EL (cell line): ENCODE results near the gene ADSS2.

Experiments used
- DNase-seq: peaks from one replicate; pipeline ENCODE4 v3.0.0-alpha.2; 2016

Gene ADSS2

DNA sequence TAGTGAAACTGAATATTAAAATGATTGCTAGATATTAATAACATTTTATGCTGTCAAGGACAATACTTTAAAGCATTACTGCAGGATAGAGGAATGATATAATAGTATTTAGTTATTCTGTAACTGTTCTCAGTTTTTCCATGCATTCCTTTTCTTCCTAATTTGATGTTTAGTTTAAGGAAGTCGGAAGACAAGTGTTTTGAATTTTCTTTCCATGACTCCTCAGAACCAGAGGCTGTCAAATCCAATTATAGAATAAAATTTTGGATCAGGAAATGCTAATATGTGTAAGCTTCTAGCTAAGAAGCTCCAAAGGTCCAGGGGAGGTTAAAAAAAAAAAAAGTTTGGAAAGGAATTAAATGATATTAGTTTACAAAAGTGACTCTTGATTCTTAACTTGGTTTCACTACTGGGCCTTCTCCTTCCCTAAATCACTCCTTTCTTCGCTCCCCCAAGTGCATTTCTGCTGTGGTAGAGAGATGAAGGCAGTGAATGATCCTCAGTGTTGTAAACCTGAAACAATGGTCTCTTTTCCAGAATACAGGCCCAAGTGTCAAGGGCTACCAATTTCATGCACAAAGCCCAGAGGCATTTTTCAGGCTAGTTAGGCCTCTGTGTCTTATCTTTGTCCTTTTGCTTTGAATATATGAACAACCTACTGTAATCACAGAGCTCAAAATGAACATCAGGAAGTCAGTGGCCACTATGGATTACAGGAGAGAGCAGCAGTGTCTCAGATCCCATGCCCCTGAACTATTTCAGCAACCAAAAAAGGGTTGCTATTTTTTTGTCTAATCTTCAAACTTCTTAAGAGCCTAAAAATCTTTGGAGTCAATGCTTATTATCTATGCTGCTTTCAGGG, 6.2 kb downstream of the ADSS2 start:
- DNase-seq: peak; percentile 65

DNA sequence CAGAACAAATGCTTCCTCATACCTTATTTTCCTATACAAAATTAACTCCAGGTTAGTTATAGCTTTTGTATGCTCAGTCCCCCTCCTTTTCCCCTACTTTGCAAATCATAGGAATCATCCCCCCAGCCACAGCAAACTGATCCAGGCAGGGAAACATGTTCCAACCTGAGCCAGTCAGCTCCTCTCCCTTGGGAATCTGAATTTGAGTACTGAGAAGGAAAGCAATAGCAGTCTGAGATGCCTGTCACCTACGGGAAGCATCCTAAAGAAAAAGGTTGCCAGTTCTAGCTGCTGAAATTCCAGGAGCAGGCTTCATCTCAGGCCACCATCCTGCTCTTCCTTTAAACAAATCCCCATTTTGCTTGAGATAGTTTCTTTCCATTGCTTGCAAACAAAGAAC, 6.9 kb downstream of the ADSS2 start:
- no peak for DNase-seq

DNA sequence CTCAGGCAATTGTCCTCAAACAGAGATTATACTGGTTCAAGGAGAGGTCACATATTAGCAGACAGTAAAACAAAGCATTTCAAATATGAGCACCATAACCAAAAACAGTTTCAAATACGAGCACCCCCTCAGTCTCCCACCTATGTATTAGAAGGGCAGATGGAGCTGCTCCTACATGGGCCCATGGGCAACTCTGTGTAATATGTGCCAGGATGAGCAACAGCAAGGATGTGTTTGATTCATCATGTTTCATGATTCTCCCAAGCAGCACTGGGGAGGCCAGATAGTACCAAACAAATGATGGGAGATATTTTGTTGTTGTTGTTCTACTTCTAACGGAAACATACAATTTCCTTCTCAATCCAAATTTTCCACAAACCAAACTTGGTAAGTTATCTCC, 8.9 kb downstream of the ADSS2 start:
- no peak for DNase-seq

DNA sequence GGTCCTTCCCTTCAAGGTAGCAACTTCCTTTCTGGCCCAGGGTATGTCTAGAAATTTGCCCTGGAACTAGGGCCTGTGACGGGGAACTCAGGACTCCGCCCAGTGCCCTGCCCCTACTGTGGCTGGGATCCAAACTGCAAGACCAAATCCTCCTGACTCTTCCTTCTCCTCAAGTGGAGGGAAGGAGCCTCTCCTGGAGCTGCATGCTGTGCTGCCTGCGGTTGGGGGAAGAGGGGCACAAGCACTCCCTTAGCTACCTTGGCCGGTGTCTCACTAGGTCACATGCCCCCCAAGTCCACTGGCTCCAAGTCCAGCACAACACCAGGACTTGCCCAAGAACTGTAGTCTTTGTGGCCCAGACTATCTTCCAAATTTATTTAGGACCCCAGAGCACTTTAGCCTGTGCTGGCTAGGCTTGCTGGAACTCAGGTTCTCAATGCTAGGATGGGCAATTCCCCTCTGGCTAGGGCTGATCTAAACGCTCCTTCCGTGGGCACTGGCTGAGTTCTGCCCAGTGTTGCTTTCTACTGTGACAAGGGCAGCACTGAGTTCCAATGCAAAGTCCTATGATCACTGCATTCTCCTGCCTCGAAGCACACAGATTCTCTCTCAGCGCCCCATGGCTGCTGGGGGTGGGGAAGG, 12.2 kb downstream of the ADSS2 start:
- DNase-seq: no peak

DNA sequence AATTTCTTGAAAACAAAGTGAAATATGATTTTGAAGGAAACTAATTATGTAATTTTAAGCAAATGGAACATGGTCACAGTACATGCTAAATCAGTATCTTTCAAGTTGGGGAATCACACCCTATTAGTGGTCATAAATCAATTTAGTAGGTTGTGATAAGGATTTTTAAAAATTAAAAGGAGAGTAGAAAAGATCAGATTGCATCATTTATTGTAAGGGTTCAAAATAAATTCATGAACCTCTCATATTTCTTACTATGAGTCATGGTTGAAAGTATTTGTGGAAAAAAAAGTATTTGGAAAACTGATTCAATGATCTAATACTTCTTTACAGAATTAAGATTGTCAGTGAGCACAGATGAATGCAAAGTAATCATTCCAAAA, 14.6 kb downstream of the ADSS2 start:
- peak; percentile 63 for DNase-seq

DNA sequence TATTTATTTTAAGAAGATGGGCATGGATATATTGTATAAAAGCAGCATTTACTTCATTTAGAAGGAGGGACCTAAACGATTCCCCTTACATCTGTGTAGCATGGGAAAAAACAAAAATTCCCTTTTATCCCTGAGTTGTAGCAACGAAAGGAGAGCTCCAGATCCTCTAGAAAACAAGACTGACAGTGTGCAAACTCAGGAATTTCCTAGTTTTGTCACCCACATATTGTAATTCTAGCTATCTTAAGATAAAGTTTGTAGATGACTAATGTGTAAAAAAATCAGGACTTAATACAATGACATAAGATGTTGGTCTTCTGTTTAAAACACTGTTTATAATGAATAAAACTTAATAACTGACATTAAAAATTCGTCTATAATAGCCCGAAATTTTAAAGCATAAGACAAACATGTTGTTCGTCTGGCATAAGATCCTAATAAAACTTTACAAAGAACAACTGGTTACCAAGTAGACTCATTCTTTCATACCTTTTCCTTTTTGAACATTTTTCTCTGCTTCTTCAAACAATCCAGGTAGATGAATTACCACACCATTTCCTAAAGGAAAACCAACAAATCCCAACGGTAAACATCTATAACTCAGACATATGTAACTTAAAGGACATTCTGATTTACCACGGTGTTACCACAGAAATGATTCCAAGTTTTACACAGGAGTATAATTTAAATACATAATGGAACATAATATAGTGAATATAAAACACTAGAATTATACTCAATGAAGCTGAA, 15.2 kb downstream of the ADSS2 start:
- DNase-seq: peak; percentile 58

DNA sequence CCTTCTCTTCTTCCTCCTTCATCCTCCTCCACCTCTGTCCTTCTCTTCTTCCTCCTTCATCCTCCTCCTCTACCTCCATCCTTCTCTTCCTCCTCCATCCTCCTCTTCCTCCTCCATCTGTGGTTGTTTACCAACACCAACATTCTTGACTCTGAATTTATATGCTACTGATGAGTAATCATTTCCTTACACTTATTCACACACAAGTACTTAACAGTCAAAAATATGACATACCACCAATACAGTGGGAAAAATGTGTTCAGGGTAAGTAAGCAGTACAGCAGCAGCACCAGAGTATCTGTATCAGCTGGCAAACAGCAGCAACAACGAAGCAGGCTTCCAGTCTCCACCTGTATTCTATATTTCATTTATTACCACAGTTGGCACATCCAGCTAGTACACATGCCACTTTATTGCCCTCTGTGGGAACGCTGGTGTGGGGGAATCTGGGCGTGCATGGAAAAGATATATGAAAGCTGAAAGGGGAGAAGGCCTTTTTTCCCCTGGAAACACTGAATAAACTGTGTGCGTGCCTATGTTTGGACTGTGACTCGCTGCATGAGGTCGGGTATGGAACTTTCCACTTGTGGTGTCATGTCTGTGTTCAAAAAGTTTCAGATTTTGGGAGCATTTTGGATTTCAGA, 16.0 kb downstream of the ADSS2 start:
- peak; percentile 70 for DNase-seq

DNA sequence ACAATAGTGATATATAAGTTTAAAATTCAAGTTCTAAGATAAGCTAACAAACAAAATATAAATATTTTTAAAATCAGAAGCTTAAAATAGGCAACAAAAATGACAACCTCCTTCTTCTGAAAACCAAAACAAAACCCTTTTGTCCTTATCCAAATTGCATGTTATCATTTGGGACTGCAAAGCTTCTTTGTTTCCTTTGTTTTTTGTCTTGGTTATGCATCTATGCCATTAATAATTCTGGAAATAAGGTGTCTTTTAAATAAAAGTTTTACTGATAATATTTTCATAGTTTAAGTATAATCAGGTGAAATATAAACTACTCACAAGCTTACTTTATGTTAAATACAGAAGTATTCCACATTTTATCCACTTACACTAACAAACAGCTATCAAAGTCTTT, 20.5 kb downstream of the ADSS2 start:
- DNase-seq: no peak

DNA sequence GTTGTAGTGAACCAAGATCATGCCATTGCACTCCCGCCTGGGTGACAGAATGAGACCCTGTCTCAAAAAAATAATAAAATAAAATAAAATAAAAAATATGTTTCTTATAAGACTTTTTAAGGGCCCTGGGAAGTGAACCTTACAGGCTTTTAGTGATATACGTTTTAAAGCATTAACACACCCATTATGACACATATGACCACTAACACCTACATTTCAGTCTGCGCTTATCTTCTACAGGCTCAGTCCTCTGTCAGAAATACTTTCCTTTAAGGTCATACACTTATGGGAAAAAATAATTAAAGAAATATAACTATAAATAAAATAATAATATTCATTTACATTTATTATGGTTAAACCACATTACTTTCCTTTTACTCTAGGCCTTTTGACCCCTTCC, 21.9 kb downstream of the ADSS2 start:
- no peak for DNase-seq

DNA sequence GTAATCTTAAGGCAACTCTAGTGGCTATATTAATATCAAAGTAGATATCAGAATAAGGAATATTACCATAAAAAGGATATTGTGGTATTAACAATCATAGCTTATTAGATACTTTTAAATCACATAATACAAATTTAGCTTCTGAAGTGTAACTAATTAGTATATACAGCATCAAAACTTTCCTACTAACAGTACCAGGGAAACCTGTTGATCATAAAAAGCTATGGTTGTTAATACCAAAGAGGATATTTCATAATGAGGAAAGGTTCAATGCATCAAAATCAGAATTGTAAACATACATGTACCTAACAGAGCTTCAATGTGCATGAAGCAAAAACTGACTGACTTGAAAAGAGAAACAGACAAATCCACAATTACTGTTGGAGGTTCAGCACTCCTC, 24.1 kb downstream of the ADSS2 start:
- DNase-seq: no peak

DNA sequence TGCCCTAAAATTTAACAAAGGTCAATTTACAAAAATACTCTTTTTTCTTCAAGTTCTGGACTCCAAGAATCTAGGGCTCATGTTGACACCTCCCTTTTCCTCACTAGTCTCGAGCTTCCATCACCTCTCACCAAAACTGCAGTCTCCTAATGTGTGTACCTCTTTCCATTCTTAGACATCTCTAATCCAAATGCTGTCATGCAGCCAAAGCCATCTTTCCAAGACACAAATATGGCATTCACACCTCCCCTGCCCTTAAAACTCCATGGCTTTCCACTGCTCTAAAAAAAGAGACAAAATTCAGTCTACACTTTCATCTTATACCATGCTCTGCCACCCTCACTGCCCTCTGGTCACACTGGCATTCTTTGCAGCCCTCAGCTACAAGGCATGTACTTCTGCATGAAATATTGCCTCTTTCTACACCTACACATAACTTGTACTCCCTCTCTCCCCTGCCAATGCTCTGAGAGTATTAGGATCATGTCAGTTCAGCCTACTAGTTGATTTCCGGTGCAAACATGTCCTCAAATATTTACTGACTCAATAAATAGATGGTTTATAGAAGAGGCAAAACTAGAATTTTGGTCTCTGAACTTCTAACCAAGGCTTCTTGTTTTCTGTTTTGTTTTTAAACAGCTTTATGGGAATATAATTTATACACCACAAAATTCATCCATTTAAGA, 26.9 kb downstream of the ADSS2 start:
- DNase-seq: no peak

DNA sequence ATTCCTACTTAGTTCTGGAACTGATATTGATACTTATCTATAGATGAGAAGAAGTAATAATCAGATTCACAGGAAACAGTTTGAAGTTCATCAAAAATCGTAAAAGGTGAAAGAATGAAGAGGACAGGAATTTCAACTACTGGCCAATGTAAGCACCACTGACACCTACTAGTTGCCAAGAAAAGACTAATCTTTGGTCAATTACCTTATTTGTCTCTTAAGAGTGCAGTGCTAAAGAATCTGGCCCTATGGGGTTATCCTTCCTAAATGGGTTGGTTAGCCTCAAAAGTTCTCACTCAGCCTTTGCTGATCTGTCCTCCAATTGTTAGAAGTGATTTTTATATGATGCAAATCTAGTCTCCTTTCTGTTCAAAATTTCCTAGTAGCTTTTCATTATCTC, 29.5 kb downstream of the ADSS2 start:
- DNase-seq: no peak

DNA sequence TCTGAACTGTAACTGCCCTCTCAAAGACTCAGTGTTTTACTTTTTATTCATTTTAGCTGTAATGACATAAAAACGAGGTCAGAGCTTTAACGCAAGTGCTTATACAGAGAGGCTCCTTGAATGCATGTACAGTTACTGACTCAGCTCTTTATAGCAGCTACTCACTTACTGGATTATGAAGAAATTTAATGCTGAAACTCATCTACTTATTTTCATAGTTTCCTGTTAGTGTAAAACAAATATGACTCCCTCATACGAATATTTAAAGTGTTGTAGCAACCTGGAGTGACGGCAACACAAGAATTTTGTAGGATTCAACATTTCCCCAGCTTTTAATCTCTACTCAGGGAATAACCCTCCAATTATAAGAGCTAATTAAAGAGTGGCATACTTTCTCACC, 32.7 kb downstream of the ADSS2 start:
- DNase-seq: no peak

DNA sequence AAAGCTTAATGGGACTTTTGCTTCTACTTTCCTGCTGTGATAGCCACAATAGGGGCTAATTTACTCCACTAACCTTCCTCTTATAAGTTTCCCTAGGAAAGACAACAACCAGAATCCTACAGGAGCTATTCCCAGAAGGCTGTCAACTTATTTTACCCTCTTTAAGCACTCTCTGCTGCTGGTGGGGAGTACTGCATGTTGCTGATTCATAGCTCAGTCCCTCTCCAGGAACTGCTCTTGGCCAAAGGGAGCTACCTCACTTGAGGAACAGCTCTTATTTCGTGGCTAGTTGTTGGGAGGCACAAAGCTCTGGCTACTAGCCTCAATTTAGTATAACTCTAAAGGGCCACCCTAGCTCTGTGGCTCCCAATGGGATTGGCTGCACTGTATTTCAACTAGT, 37.2 kb downstream of the ADSS2 start:
- DNase-seq: peak; percentile 34

DNA sequence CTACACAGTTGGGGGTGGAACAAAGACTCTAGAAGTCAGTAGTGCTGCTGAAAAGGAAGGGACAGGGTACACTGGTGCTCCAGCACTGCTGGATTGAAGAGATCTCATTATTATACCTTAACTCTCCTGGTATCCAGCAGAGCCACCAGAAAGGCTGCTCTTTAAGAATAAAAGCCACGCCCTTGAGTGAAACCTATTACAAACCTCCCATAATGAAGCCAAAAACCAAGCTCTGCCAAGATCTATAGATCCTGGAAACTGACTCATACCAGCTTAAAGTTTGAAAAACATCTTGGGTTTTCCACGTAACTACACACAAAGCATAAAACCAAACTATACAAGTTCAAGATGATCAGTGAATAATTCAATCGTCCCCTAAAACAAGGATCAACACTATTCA, 38.0 kb downstream of the ADSS2 start:
- no peak for DNase-seq

DNA sequence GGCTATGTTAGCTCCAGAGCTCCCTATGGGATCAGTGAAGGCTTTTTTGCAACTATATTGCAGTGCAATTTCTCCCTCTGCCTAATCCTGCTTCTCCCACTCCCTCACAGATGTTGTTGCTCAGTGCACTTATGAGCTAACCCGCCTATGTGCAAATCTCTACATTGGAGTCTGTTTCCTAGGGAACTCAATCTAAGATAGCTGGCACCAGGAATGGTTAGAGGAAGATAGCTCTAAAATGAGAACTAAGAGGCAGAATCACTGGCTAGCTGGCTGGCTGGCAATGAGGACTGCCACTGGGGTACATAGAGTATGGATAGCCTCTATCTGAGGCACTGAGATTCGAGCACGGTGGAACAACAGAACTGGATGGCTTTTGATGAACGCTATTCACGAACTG, 39.5 kb downstream of the ADSS2 start:
- DNase-seq: no peak

DNA sequence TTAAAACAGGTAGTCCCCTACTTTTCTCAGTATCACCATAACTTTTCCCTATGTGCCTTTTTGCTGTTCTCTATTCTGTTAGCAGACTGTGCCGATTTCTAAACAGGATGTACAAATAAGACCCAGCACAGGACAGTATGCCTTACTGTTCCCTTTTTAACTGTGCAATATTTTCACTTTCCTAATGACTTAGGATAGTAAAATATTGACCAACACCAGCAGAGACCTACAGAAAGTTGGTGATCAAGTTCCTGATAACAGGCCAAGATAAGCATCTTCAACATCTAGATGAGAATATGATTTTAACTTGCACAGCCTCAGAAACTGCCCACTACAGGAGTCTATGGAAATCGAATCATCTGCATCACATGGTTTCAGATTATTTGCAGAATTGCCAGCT, 42.0 kb downstream of the ADSS2 start:
- no peak for DNase-seq

DNA sequence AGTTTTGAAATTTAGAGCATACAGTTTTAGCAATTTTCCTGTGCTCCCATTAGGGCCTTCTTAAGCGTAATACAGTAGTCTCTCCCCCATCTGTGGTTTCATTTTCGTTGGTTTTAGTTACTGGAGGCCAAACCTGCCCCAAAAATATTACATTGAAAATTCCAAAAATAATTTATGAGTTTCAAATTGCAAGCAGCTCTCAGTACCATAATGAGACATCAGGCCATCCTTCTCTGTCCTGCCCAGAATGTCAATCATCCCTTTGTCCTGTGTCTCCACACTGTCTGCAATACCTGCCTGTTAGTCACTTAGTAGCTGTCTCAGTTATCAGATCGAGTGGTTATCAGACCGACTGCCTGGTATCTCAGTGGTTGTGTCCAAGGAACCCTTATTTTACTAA, 45.4 kb downstream of the ADSS2 start:
- DNase-seq: no peak

DNA sequence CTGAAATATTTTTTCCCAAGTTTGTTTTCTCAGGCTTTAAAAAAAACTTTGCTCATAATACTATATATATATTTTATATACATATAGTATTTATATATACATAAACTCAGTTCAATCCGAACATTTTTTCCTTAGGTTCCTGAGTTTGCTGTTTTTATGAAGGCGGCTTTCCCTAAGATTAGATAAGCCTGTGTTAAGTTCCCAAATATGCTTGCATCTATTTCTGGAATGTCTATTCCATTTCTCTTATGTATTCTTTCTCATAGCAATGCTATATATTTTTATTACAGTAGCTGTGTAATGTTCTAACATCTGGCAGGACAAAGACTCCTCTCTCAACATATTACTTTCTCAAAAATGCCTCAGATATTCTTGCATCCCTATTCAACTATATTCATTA, 45.9 kb downstream of the ADSS2 start:
- no peak for DNase-seq

DNA sequence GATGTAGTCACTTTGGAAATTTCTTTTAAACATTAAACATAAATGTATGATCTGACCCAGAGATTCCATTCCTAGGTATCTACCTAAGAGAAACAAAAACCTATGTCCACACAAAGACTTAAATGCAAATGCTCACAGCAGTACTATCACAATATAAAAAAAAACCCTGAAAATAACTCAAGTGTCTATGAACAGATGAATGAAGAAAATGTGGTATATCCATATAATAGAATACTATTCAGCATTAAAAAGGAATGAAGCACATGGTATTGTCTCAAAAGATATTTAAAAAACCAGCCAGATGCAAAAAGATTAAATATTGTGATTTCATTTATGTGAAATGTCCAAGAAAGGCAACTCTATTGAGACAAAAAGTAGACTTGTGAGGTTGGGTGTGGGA, 48.3 kb downstream of the ADSS2 start:
- DNase-seq: no peak

DNA sequence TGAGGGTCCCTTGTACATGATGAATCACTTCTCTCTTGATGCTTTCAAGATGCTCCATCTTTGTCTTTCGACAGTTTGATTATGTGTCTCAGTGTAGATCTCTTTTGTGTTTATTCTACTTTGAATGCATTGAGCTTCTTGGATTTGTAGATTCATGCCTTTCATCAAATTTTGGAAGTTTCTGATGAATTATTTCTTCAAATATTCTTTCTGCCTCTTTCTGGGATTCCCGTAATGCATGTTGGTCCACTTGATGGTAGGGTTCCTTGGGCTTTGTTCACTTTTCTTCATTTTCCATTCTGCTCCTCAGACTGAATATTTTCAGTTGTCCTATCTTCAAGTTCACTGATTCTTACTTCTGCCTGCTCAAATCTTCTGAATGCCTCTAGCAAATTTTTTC, 50.7 kb downstream of the ADSS2 start:
- DNase-seq: no peak

DNA sequence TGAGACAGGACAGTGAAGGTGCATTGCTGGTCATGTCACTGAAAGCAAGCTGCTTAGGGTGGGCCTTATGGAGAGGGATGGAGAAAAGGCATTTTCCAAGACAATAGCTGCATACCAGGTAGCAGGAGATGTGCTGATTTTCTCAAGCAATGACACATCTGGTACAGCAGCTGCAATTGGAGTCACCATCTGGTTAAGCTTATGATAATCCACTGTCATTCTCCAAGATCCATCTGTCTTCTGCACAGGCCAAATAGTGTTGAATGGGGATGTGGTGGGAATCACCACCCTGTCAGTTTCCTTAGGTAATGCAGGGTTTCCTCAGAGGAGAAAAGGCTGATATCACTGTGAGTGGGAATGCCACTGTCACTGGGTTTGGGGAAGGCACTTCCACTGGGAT, 54.6 kb downstream of the ADSS2 start:
- DNase-seq: no peak

DNA sequence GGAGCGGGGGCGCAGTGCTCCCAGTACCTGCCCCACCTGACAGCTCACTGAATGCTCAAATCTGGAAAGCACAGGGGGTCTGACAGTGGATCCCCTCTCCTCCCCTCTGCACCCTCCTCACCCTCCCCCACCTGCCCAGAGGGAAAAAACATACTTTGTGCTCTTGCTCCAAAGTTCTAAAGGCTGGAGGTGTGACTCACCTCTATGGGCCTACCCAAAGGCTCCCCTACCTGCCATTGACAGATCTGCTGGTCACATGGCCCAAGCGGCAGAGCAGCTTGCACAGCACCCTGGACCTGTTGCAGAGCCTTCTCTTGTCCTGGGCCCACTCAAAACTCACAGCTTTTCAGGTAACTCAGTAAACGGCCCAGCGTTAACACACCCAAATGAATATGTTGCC, 55.7 kb downstream of the ADSS2 start:
- no peak for DNase-seq
